ENCODE data around the gene ADIPOR2.
"Not testable (repeated sequence)": the region's sequence is repeated elsewhere in the genome, so short reads cannot be mapped to it uniquely, and the experiment has no call there.

DNA sequence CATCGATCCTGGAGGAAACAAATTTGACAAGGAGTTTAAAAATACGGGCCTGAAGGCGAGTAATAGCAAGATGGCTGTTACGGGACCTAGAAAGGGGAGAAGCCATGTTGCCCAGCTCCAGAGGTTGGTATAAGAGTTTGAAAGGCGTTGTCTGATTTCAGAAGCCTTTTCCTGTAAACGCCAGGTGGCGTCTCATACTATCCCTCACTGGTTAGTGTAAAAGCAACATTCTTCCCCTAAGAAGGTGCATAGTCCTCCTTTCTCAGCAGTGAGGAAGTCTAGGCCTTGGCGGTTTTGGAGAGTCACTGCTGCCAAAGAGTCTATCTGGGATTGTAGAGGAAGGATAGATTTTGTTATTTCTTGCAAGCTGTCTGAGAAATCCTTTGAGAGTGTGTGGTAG, 20.0 kb downstream of the ADIPOR2 start:
- TF ChIP-seq CTCF (conservative IDR thresholded peaks at IDR 0.05; ENCODE audit: low read depth, low read length); EZH2 (IDR thresholded peaks at IDR 0.05; ENCODE audit: borderline replicate concordance, low read depth, low read length, poor library complexity, severe bottlenecking): not testable (repeated sequence)

Measured in A673 (cell line).